SK-N-SH (cell line): ENCODE results near the gene UQCRHL. TPM values are rescaled to one million over a fixed set of nuclear protein-coding genes. Genes with fewer than 3 reads are reported as not detected.

Experiments
- CTCF ChIA-PET: fragments of 300-600, 350-600 bp; formaldehyde crosslinking; extraction: SDS; loops from one replicate; lab custom pipeline; 2021; lab: Yijun Ruan, JAX
- POLR2A ChIA-PET: fragments of 350-600 bp; sonication (Branson Sonifier 250); formaldehyde crosslinking; extraction: SDS; loops from one replicate; lab custom pipeline; 2020; ENCODE audit warnings: antibody characterized with exemption, inconsistent platforms; lab: Yijun Ruan, JAX
- DNase-seq: peaks from one replicate; pipeline ENCODE4 v3.0.0; 2012
- H2AFZ ChIP-seq: fragments of 200-600 bp; sonication (generic); 2 replicates; pipeline ENCODE4 v1.8.1; 2016; ENCODE audit warnings: antibody characterized with exemption, mild to moderate bottlenecking, low read depth
- H3F3A ChIP-seq: fragments of 200-600 bp; sonication (generic); replicated peaks from 2 replicates; pipeline ENCODE3; 2016; ENCODE audit warnings: antibody characterized with exemption, mild to moderate bottlenecking; ENCODE audit not compliant: insufficient read depth
- H3K27ac ChIP-seq, 2 experiments: fragments of 200-500 bp in 1 of 2; fragments of 200-600 bp in 1 of 2; sonication (Bioruptor generic) in 1 of 2; sonication (generic), shearing (Covaris generic) in 1 of 2; 2 replicates each; pipeline versions ENCODE4 v1.5.1 to v1.6.1; 2014 to 2016; ENCODE audit warnings: low read depth in 2 of 2, inconsistent platforms in 1 of 2, low read length in 1 of 2, mild to moderate bottlenecking in 1 of 2, mixed read lengths in 1 of 2
- H3K27me3 ChIP-seq: fragments of 200-600 bp; sonication (generic), shearing (Covaris generic); 2 replicates; pipeline ENCODE4 v1.6.1; 2016; ENCODE audit warnings: mixed run types; ENCODE audit not compliant: insufficient read depth
- H3K36me3 ChIP-seq, 2 experiments: fragments of 200-500 bp in 1 of 2; fragments of 200-600 bp in 1 of 2; sonication (Bioruptor generic) in 1 of 2; sonication (generic) in 1 of 2; replicated peaks in 1 of 2; 2 replicates each; pipeline versions ENCODE3 to v1.5.1; 2014 to 2016; ENCODE audit warnings: low read length in 1 of 2, mild to moderate bottlenecking in 1 of 2; ENCODE audit not compliant: insufficient read depth in 2 of 2, control insufficient read depth in 1 of 2
- H3K4me1 ChIP-seq, 2 experiments: fragments of 200-500 bp in 1 of 2; fragments of 200-600 bp in 1 of 2; sonication (Bioruptor generic) in 1 of 2; sonication (generic), shearing (Covaris generic) in 1 of 2; 2 replicates each; pipeline versions ENCODE4 v1.5.1 to v1.6.1; 2014 to 2016; ENCODE audit warnings: low read depth in 1 of 2, low read length in 1 of 2, mixed run types in 1 of 2; ENCODE audit not compliant: insufficient read depth in 2 of 2, control insufficient read depth in 1 of 2
- H3K4me2 ChIP-seq: fragments of 200-600 bp; sonication (generic), shearing (Covaris generic); 2 replicates; pipeline ENCODE4 v1.6.1; 2017; ENCODE audit warnings: mixed run types
- H3K4me3 ChIP-seq, 2 experiments: fragments of 200-500 bp in 1 of 2; fragments of 200-600 bp in 1 of 2; sonication (Bioruptor generic) in 1 of 2; sonication (generic), shearing (Covaris generic) in 1 of 2; 2 replicates each; pipeline versions ENCODE4 v1.5.1 to v1.8.1; 2014 to 2016; ENCODE audit warnings: low read depth in 2 of 2, inconsistent platforms in 1 of 2, low read length in 1 of 2, mild to moderate bottlenecking in 1 of 2, mixed read lengths in 1 of 2, moderate library complexity in 1 of 2
- H3K79me2 ChIP-seq: fragments of 200-600 bp; sonication (generic); 2 replicates; pipeline ENCODE4 v1.8.1; 2017; ENCODE audit warnings: mild to moderate bottlenecking; ENCODE audit not compliant: insufficient read depth
- H3K9ac ChIP-seq: fragments of 200-600 bp; sonication (generic); 2 replicates; pipeline ENCODE4 v1.6.1; 2017; ENCODE audit warnings: mixed run types
- H3K9me2 ChIP-seq: fragments of 200-600 bp; sonication (generic); 2 replicates; pipeline ENCODE4 v1.6.1; 2017; ENCODE audit warnings: mixed run types
- H3K9me3 ChIP-seq: fragments of 200-600 bp; sonication (generic); 2 replicates; pipeline ENCODE4 v1.6.1; 2017; ENCODE audit warnings: mixed run types, mild to moderate bottlenecking, moderate library complexity
- H4K20me1 ChIP-seq: fragments of 200-600 bp; sonication (generic); 2 replicates; pipeline ENCODE4 v1.6.1; 2017; ENCODE audit warnings: mild to moderate bottlenecking, mixed run types; ENCODE audit not compliant: insufficient read depth
- ELF1 ChIP-seq: IDR thresholded peaks from 2 replicates; pipeline ENCODE4 v1.4.0; 2012
- EP300 ChIP-seq, 2 experiments: IDR thresholded peaks; 2 replicates each; pipeline versions ENCODE4 v1.4.0 to v1.6.1; 2012; ENCODE audit warnings: borderline replicate concordance in 1 of 2, low read depth in 1 of 2, low read length in 1 of 2
- EZH2phosphoT487 ChIP-seq: fragments of 200-600 bp; sonication (generic); IDR thresholded peaks from 2 replicates; pipeline ENCODE4 v1.6.1; 2017; ENCODE audit warnings: low read depth, mixed run types, mild to moderate bottlenecking, antibody characterized with exemption, moderate library complexity, borderline replicate concordance
- FOSL2 ChIP-seq: IDR thresholded peaks from 2 replicates; pipeline ENCODE4 v1.4.0; 2012; ENCODE audit warnings: low read depth, mild to moderate bottlenecking, moderate library complexity, borderline replicate concordance
- FOXJ3 ChIP-seq: sonication (generic); formaldehyde crosslinking; IDR thresholded peaks from 2 replicates; pipeline ENCODE4 v1.5.1; 2020; ENCODE audit warnings: mild to moderate bottlenecking, missing genetic modification reagents
- FOXM1 ChIP-seq: IDR thresholded peaks from 2 replicates; pipeline ENCODE4 v1.4.0; 2012; ENCODE audit warnings: low read depth, mild to moderate bottlenecking
- GABPA ChIP-seq: IDR thresholded peaks from 2 replicates; pipeline ENCODE4 v1.4.0; 2012; ENCODE audit warnings: low read depth, mild to moderate bottlenecking
- JUND ChIP-seq: IDR thresholded peaks from 2 replicates; pipeline ENCODE4 v1.4.0; 2012
- MEF2A ChIP-seq: IDR thresholded peaks from 2 replicates; pipeline ENCODE4 v1.4.0; 2012; ENCODE audit warnings: low read depth, borderline replicate concordance
- MXI1 ChIP-seq: IDR thresholded peaks from 2 replicates; pipeline ENCODE4 v1.6.1; 2012; ENCODE audit warnings: mild to moderate bottlenecking, low read depth, low read length, improper control_type of control experiment
- NFIC ChIP-seq: IDR thresholded peaks from 2 replicates; pipeline ENCODE4 v1.4.0; 2012; ENCODE audit warnings: borderline replicate concordance
- POLR2AphosphoS5 ChIP-seq: IDR thresholded peaks from 2 replicates; pipeline ENCODE4 v1.6.1; 2012; ENCODE audit warnings: low read depth, low read length
- TAF1 ChIP-seq: IDR thresholded peaks from 2 replicates; pipeline ENCODE4 v1.6.1; 2012; ENCODE audit warnings: low read depth, mild to moderate bottlenecking, low read length, moderate library complexity, borderline replicate concordance
- TCF12 ChIP-seq: IDR thresholded peaks from 2 replicates; pipeline ENCODE4 v1.4.0; 2012
- YY1 ChIP-seq: IDR thresholded peaks from 2 replicates; pipeline ENCODE4 v1.4.0; 2012; ENCODE audit warnings: low read depth, mild to moderate bottlenecking
- WGBS: methylation state at CpG from one replicate; pipeline ENCODE4 v1.1.6; 2017; ENCODE audit warnings: low lambda C conversion rate; 5-methylcytosine and 5-hydroxymethylcytosine counted together
- polyA plus RNA-seq, 3 experiments: library from polyadenylated mRNA; depleted of rRNA; stranded (reverse); fragments of >200 nt; gene quantifications; 2 replicates each; pipeline ENCODE4 v1.2.3, GENCODE V29; 2012
- TF ChIP-seq, protein P1 (sequence below): IDR thresholded peaks from 2 replicates; pipeline ENCODE4 v1.4.0; 2012; ENCODE audit warnings: low read depth, borderline replicate concordance
- TF ChIP-seq, protein P2 (sequence below): fragments of 150-350 bp; IDR thresholded peaks from 2 replicates; pipeline ENCODE4 v1.6.1; 2017; ENCODE audit warnings: antibody characterized with exemption, low read length, low read depth, borderline replicate concordance
- TF ChIP-seq, protein P3 (sequence below): IDR thresholded peaks from 2 replicates; pipeline ENCODE4 v1.4.0; 2012; ENCODE audit warnings: low read depth, borderline replicate concordance
- TF ChIP-seq, protein P4 (sequence below): IDR thresholded peaks from 2 replicates; pipeline ENCODE4; 2012

UQCRHL gene
- polyA plus RNA-seq, 1 of the 3 experiments (the other 2 are of a cell fraction): 2.8 TPM

DNA sequence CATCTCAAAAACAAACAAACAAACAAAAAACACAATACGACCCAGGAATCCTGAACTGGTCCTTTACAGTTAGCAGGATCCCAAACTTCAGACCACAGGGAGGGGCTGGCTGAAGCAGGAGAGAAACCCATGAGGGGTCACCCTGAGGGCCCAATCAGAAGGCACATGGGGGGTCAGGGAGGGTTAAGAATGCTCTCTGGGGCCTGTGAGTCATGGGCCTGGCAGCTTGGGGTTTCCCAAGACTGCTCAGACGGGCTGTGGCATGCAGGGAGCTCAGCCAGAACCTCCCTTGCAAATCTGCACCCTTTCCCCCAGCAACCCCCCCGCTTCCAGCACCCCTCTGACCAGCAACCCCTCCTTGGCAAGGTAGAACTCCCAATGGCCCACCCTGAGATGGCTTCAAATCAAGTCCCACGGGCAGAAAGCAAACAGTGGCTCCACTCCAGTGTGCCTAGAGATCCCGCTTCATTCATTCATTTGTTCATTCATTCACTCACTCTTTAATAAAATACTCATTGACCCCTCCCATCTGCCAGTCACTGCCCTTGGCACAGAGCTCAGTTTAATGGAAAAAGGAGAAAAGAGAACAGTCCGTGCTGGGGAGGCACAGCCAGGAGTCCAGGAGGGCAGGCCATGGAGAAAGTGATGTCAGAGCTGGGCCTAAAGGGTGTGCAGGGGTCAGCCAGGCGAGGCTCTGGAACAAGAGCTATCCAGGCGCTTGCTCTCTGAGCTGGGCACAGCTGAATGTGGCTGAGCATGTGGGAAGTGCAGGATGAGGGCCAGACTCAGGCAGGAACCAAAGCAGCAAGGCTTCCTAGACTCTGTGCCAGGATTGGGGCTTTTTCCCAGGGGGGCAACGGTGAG is 8.2 kb downstream of the UQCRHL start (continued):
- TF ChIP-seq MEF2A: peak; percentile 29; the same call in 1 of the 2 replicates
- TF ChIP-seq, protein P1, sequence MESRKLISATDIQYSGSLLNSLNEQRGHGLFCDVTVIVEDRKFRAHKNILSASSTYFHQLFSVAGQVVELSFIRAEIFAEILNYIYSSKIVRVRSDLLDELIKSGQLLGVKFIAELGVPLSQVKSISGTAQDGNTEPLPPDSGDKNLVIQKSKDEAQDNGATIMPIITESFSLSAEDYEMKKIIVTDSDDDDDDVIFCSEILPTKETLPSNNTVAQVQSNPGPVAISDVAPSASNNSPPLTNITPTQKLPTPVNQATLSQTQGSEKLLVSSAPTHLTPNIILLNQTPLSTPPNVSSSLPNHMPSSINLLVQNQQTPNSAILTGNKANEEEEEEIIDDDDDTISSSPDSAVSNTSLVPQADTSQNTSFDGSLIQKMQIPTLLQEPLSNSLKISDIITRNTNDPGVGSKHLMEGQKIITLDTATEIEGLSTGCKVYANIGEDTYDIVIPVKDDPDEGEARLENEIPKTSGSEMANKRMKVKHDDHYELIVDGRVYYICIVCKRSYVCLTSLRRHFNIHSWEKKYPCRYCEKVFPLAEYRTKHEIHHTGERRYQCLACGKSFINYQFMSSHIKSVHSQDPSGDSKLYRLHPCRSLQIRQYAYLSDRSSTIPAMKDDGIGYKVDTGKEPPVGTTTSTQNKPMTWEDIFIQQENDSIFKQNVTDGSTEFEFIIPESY: peak; percentile 76; the same call in 1 of the 2 replicates
- TF ChIP-seq JUND: peak; percentile 97
- TF ChIP-seq MXI1: no peak
- TF ChIP-seq ELF1: no peak
- no peak for TF ChIP-seq EZH2phosphoT487
- TF ChIP-seq TAF1: peak; percentile 40; the same call in 1 of the 2 replicates
- TF ChIP-seq TCF12: peak; percentile 86
- no peak for TF ChIP-seq FOXJ3 (CRISPR knock-in tag)
- TF ChIP-seq GABPA: no peak
- TF ChIP-seq EP300 (IDR thresholded peaks at IDR 0.05; ENCODE audit: borderline replicate concordance in 1 of 2, low read depth in 1 of 2, low read length in 1 of 2): peak in 1 of 2 experiments; percentile 93; a peak in 2 of 4 replicates

DNA sequence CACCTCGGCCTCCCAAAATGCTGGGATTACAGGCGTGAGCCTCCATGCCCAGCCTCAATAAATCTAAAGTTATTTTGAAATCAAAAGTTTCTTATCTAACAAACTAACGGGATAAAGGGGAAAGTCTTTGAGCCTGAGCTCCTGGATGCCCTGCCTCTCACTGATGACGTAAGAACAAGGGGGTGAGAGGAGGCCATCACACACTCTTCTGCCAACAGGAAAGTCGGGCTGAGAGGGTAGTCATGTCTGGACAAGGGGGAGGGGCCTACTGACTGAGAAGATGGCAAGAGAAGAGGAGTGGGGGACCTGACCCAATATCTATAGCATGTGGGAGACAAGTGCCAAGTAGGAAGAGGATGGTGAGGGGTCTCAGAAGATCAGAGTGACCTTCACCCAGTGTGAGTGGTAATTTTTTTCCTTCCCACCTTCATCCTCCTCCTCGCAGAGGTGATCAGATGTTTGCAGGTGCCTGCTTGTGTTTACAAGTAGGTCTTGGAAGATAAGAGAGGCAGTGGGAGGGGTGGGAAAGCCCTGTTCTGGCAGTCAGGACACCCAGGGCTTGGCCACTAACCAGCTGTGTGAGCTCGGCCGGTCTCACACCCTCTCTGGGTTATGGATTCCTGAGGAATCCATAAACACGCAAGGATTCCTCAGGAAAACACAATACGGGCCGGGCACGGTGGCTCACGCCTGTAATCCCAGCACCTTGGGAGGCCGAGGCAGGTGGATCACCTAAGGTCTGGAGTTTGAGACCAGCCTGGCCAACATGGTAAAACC is 9.6 kb downstream of the UQCRHL start:
- no peaks in the 10 kb centered on the region for H3K9me3 ChIP-seq
- peaks cover 19 to 52% of the 10 kb centered on the region in 2 experiments; a peak in 3 of 4 replicates for H3K4me1 ChIP-seq
- H3K9ac ChIP-seq: peak overlapping the region; percentile 70; the same call in 1 of the 2 replicates
- DNase-seq: no peak
- no peak overlapping the region for H2AFZ ChIP-seq
- no peaks in the 10 kb centered on the region for H3K36me3 ChIP-seq
- 72% methylated on average over 11 of the region's 14 CpGs for WGBS
- TF ChIP-seq YY1 (no peak), POLR2AphosphoS5 (no peak), ELF1 (no peak), GABPA (no peak), FOXM1 (no peak), NFIC (no peak), EZH2phosphoT487 (no peak), FOSL2 (no peak), MXI1 (no peak), MEF2A (no peak), EP300 (IDR thresholded peaks at IDR 0.05; ENCODE audit: borderline replicate concordance in 1 of 2, low read depth in 1 of 2, low read length in 1 of 2) (no peak)
- TF ChIP-seq, protein P2, sequence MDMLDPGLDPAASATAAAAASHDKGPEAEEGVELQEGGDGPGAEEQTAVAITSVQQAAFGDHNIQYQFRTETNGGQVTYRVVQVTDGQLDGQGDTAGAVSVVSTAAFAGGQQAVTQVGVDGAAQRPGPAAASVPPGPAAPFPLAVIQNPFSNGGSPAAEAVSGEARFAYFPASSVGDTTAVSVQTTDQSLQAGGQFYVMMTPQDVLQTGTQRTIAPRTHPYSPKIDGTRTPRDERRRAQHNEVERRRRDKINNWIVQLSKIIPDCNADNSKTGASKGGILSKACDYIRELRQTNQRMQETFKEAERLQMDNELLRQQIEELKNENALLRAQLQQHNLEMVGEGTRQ: no peak
- TF ChIP-seq, protein P1: no peak
- TF ChIP-seq, protein P3, sequence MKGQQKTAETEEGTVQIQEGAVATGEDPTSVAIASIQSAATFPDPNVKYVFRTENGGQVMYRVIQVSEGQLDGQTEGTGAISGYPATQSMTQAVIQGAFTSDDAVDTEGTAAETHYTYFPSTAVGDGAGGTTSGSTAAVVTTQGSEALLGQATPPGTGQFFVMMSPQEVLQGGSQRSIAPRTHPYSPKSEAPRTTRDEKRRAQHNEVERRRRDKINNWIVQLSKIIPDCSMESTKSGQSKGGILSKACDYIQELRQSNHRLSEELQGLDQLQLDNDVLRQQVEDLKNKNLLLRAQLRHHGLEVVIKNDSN: no peak
- TF ChIP-seq, protein P4, sequence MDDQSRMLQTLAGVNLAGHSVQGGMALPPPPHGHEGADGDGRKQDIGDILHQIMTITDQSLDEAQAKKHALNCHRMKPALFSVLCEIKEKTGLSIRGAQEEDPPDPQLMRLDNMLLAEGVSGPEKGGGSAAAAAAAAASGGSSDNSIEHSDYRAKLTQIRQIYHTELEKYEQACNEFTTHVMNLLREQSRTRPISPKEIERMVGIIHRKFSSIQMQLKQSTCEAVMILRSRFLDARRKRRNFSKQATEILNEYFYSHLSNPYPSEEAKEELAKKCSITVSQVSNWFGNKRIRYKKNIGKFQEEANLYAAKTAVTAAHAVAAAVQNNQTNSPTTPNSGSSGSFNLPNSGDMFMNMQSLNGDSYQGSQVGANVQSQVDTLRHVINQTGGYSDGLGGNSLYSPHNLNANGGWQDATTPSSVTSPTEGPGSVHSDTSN: no peak
- H3K27ac ChIP-seq: peak overlapping the region in 1 of 2 experiments; percentile 97; a peak in 2 of 4 replicates
- CTCF ChIA-PET: no interaction called here
- H3F3A ChIP-seq: peaks cover 81% of the 10 kb centered on the region
- peak overlapping the region; percentile 82; the same call in 1 of the 2 replicates for H3K4me2 ChIP-seq
- H3K4me3 ChIP-seq: no peak overlapping the region
- no peaks in the 10 kb centered on the region for H3K27me3 ChIP-seq
- POLR2A ChIA-PET: no interaction called here
- no peaks in the 10 kb centered on the region for H4K20me1 ChIP-seq
- no peaks in the 10 kb centered on the region for H3K9me2 ChIP-seq
- H3K79me2 ChIP-seq: no peaks in the 10 kb centered on the region; the same call in 1 of the 2 replicates
